HG02943 (cell line): ENCODE measurements around the gene PPP2R5A.
"Not testable (repeated sequence)": the region's sequence is repeated elsewhere in the genome, so short reads cannot be mapped to it uniquely, and the experiment has no call there.

Source experiments
- ATAC-seq: cut with Tn5 transposase; IDR thresholded peaks from one replicate; pipeline ENCODE4 v1.9.1; 2021; ENCODE audit warnings: mild to moderate bottlenecking, low read depth, moderate library complexity; ENCODE audit not compliant: unreplicated experiment

Gene PPP2R5A

GRCh38 chr1:212294983-212295382 lies 9.8 kb downstream of the PPP2R5A start:
- ATAC-seq = no peak

GRCh38 chr1:212295579-212295978 lies 10.4 kb downstream of the PPP2R5A start:
- no peak for ATAC-seq

GRCh38 chr1:212297338-212297737 lies 12.1 kb downstream of the PPP2R5A start:
- ATAC-seq = no peak

- ATAC-seq = no peak
Observed at GRCh38 chr1:212301580-212301979, 16.4 kb downstream of the PPP2R5A start.

- ATAC-seq = no peak
Observed at GRCh38 chr1:212302745-212303383, 17.7 kb downstream of the PPP2R5A start.

- no peak for ATAC-seq
Observed at GRCh38 chr1:212305342-212305741, 20.1 kb downstream of the PPP2R5A start.

GRCh38 chr1:212305984-212306452 lies 20.8 kb downstream of the PPP2R5A start:
- not testable (repeated sequence) for ATAC-seq

GRCh38 chr1:212309967-212310366 lies 24.8 kb downstream of the PPP2R5A start:
- no peak for ATAC-seq

GRCh38 chr1:212310383-212310782 lies 25.2 kb downstream of the PPP2R5A start:
- ATAC-seq = no peak

GRCh38 chr1:212311836-212312497 lies 26.8 kb downstream of the PPP2R5A start:
- ATAC-seq = no peak

- no peak for ATAC-seq
Observed at GRCh38 chr1:212313616-212314015, 28.4 kb downstream of the PPP2R5A start.

GRCh38 chr1:212315184-212315583 lies 30.0 kb downstream of the PPP2R5A start:
- ATAC-seq = no peak

- no peak for ATAC-seq
Observed at GRCh38 chr1:212315907-212316306, 30.7 kb downstream of the PPP2R5A start.

GRCh38 chr1:212317916-212318315 lies 32.7 kb downstream of the PPP2R5A start:
- ATAC-seq = no peak

- ATAC-seq = not testable (repeated sequence)
Observed at GRCh38 chr1:212321031-212321430, 35.8 kb downstream of the PPP2R5A start.

GRCh38 chr1:212323066-212323465 lies 37.9 kb downstream of the PPP2R5A start:
- no peak for ATAC-seq

- no peak for ATAC-seq
Observed at GRCh38 chr1:212326541-212326940, 41.3 kb downstream of the PPP2R5A start.

- no peak for ATAC-seq
Observed at GRCh38 chr1:212328248-212328647, 43.0 kb downstream of the PPP2R5A start.

- no peak for ATAC-seq
Observed at GRCh38 chr1:212329105-212329504, 43.9 kb downstream of the PPP2R5A start.

GRCh38 chr1:212341090-212341489 lies 55.9 kb downstream of the PPP2R5A start:
- no peak for ATAC-seq

- no peak for ATAC-seq
Observed at GRCh38 chr1:212344905-212345304, 59.7 kb downstream of the PPP2R5A start.

GRCh38 chr1:212346601-212347000 lies 61.4 kb downstream of the PPP2R5A start:
- no peak for ATAC-seq
